ENCODE measurements around the gene PDXK.

PDXK gene

GRCh38 chr21:43744725-43745124 lies 25.8 kb downstream of the PDXK start:
- no peak for DNase-seq

GRCh38 chr21:43745772-43746517 lies 27.0 kb downstream of the PDXK start:
- no peak for DNase-seq

DNA sequence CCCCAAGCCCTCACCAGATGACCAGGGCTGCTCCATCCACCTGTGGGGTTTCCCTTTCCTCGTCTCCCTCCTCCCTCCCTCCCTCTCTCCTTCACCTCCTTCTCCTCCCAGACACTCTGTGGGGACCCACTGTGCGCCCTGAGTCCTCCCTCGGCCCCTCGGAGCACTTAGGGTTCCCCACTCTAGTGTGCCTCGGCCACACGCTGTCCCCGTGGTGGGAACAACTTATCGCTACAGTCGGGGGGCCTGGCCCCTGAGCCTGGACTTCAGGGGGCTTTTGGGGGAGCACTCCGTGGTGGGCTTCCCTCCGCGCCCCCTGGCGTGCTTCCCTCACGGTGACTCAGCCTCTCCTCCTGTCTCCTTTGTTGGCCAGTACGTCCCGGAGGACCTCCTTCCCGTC lies 29.7 kb downstream of the PDXK start:
- DNase-seq = no peak

DNA sequence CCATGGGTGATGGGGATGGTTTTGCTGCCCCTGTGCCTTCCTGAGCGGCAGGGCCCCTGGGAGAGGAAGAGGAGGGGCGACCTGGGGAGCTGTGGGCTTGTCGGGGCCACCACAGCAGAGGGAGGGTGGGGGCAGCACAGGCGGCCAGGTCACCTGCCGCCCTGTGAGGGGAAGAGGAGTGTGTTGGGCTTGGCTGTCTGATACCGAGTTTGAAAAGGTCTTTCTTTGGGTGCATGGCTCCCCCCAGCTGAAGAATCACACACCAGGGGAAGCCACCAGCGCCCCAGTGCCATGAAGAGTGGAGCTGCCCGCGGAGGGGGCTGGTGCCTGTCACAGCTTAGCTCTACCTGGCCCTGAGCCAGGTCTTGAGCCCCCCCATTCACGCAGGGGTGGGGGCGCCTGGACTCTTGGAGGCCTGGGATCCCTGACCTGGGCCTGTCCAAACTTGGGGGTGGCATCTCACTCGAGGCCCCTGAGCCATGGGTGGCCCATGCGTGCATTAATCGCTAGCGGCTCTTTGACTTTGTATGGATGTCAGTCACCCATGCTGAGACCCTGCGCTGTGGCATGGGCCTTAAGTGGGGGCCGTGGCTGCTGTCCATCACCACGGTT lies 30.8 kb downstream of the PDXK start:
- no peak for DNase-seq

DNA sequence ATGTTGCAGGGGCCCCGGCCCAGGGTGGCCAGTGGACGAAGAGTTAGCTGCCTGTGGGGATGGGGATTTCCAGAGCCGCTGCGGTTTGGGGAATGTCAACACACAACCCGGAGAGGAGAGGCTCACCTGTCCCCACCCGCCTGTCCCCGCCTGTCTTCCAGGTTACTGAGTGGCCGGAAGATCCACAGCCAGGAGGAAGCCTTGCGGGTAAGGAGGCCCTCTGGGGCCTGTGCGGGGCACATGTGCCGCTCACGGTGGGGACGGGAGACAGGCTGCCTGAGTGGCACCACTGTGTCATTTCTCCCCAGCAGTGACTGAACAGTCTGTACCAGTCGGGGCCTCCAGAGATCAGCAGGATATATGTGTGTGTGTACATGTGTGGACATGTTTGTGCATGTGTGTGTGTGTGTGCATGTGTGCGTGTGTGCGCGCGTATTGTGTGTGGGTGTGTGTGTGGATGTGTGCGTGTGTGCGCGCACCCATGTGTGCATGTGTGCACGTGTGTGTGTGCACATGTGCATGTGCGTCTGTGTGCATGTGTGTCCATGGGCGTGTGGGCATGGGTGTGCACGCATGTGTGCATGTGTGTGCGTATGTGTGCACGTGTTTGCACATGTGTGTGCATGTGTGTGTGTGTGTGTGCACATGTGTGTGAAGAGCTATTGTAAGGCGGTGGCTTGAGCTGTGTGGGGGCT lies 31.6 kb downstream of the PDXK start:
- no peak for DNase-seq

- DNase-seq = no peak
Observed at GRCh38 chr21:43751955-43752591, 33.1 kb downstream of the PDXK start.

DNA sequence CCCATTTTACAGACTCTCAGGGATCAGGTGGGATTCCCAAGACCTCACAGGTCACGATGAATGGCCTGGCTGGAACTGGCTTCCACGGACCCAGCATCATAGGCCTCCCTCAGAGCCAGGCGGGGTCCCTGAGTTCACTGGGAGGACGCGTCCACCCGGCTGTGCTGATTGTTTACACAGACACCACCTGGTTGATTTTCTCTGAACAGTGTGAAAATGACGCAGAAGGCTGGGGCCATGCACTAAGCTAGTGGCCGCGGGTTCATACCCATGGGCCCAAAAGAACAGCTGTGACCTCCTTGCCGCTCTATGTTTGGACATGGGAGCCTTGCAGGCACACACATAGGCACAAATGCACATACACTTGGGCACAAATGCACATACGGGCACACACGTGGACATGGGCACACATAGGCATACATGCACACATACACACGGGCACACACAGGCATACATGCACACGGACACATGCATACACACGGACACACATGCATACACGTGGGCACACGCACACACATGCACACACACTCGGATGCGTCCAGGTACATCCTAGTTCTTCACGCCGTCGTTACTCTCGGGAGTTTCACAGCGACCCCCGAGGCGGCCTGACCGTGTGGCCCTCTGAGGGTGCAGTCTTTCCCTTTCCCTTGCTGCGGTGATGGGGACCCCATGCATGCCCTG lies 34.0 kb downstream of the PDXK start:
- DNase-seq = no peak

- DNase-seq = no peak
Observed at GRCh38 chr21:43753439-43753799, 34.5 kb downstream of the PDXK start.

DNA sequence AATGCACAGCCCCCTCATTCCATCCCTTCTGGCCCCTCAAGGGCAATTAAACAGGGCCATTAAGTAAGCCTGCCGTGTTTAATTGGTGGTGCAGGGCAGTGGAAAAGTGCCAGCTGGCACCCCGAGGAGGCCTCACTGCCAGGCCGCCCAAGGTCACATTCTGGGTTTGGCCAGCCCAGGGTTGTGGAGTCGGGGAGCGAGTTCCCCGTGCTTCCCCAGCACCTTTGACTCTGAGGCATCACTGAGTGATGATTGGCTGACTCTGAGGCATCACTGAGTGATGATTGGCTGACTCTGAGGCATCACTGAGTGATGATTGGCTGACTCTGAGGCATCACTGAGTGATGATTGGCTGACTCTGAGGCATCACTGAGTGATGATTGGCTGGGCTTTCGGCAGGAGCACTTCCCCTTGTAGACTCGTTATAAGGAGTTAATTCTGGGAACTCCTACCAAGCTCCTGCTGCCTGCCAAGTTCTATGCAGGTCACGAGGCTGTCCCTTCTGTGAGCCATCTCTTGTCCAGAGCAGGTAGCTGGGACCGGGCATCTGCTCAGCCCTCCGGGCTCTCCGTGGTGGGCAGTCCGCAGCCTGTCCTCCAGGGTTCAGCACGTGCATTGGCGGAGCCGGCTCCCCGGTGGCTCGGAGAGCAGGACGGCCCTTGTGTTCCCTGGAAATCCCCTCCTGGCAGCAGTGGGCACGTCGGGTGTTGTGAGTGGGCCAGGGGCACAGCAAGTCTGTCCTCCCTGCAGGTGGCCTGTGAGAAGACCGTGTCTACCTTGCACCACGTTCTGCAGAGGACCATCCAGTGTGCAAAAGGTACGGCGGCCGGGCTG lies 36.2 kb downstream of the PDXK start:
- no peak for DNase-seq

DNA sequence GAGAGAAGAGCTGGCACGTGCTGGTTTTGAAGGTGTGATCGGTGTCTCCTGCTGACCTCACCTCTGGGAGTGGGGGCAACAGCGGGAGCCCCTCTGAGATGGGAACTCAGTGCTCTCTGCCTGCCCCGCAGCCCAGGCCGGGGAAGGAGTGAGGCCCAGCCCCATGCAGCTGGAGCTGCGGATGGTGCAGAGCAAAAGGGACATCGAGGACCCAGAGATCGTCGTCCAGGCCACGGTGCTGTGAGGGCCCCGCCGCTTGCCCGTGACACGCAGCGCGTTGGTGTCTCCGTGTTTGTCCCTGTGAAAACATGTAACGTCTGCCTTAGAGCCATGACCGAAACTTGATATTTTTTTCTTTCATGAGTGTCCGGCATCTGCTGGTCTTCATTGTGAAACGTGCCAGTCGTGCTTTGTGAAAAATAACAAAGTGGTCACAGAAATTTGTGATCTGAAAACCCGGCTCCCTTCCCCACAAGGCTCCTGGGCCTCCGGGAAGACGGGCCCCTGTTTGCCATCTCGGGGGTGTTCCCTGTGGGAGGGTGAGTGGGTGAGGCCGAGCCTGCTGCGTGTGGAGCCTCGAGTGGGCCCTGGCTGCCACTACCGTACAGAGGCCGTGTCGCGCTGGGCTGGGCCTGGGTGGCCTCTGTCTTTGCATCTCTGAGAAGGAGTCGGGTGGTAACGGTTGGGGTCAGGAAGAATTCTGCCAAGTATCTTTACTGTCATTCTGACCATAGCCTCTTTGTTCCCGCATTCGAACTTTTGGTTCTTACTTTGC lies 37.1 kb downstream of the PDXK start:
- no peak for DNase-seq

- no peak for DNase-seq
Observed at GRCh38 chr21:43757601-43758000, 38.7 kb downstream of the PDXK start.

GRCh38 chr21:43758111-43758641 lies 39.2 kb downstream of the PDXK start:
- DNase-seq = no peak

DNA sequence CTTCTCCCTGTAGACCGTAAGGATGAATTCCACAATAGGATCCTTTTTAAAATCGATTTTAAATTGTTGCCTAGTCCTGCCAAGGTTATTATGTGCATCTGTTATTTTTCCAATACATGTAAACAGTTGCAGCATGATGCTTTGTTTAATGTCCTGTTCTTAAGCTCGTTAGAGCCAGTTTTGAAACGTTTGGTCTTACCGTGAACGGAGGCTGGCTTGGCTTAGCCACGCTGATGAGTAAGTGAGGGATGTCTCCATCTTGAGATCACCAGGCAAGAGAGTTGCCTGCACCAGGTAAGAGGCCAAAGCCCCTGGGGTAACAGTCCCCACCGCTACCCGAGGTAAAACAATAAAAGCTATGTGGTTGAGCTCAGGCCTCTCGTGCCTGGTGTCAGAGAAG lies 39.9 kb downstream of the PDXK start:
- no peak for DNase-seq

DNA sequence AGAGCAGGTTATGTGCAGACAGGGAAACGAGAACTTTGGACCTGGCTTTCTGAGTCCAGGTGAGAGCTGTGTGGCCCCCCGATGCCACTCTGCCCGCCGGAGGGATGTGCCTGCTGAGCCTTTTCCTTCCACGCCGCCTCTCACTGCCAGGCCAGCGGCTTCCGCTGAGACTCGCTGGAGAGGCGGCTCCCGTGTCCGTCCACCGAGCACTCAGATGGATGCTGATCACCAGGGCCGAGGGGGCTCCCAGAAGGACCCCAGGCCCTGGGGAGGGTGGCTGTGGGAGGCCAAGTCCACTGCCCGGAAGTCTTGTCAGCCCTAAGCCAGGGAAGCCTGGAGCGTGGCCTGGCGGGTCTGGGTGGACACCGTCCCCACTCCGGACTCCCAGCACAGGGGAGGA lies 40.7 kb downstream of the PDXK start:
- no peak for DNase-seq

GRCh38 chr21:43760391-43760958 lies 41.5 kb downstream of the PDXK start:
- DNase-seq = no peak

GRCh38 chr21:43761886-43762285 lies 43.0 kb downstream of the PDXK start:
- no peak for DNase-seq

- no peak for DNase-seq
Observed at GRCh38 chr21:43762303-43763128, 43.6 kb downstream of the PDXK start.

GRCh38 chr21:43763901-43764523 lies 45.1 kb downstream of the PDXK start:
- DNase-seq = no peak
